ENCODE measurements around the gene HPCAL1.

The HPCAL1 gene

DNA sequence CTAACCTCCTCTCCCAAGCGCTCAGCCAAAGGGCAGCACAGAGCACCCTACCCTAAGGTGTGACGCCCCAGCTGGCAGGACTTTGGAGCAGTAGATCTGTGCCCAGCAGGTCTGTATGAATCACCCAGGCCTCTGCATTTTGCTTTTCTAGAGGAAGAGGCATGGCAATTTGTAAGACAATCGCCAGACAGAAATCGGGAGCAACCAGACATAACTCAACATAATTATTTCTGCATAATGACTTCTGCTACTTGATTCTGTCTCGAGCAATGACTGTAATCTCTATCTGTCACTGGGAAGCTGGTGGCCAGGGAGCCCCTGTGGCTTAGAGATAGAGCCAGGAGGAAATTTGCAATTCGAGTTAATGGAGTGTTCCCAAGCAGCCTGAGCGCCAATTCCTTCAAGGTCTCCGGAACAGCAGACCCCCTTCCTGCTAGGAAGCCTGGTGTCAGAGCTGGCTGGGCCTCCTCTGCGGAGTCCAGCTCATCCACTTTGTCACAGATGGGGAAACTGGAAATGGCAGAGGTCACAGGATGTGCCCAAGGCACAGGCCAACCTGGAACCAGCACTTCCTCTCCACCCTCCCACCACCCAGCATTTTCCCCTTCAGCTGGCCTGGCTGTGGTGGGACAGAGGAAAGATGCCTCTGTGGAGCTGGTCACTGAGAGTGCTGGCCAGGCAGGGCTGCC, 90.4 kb downstream of the HPCAL1 start:
- DNase-seq, result no peak

DNA sequence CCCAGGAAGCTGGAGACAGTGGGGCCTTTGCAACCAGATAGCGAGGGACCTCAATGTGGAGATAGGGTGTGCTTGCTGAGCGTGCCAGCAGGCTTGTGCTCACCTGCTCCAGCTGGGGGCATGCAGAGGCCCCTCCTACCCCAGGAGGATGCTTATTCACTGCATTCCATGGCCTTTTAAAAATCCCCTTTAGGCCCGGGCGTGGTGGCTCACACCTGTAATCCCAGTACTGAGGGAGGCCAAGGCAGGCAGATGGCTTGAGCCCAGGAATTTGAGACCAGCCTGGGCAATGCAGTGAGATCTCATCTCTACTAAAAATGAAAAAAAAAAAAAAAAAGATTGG, 90.9 kb downstream of the HPCAL1 start:
- DNase-seq, result no peak

DNA sequence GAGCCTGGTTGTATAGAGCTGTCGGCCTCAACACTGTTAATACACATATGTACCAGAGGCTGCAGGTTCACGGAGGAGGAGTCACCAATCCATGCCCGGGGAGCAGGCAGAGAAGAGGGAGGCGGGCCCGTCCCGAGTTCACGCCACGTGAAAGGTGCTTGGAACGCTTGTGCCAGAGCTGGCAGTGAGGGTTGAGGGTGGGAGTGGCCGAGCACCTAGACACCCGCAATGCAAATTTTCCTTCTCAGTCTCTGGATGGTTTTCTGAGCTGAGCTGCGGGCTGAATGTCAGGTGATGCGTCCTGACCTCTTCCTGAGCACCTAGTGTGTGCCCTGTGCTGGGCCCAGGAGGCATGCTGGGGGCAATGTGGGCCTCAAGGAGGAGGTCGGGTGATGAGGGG, 93.2 kb downstream of the HPCAL1 start:
- DNase-seq, result no peak

DNA sequence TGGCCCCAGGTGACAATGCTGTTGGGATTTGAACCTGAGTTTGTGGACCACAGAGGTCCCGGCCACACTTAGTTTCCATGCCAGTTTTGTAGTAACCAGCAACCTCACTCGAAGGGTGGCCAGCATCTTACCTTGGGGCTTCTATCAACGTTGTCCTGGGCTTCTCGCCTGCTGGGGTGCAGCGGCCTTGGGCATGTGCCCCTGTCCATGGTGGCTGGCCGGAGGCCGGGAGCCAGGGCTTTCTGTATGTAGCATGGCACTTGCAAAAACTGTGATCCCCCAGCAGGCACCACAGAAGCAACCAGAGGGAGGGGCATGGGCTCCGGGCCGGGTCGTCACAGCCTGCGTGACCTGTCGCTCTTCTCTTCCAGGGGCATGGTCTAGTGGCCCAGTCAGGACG, 93.8 kb downstream of the HPCAL1 start:
- DNase-seq, result no peak

DNA sequence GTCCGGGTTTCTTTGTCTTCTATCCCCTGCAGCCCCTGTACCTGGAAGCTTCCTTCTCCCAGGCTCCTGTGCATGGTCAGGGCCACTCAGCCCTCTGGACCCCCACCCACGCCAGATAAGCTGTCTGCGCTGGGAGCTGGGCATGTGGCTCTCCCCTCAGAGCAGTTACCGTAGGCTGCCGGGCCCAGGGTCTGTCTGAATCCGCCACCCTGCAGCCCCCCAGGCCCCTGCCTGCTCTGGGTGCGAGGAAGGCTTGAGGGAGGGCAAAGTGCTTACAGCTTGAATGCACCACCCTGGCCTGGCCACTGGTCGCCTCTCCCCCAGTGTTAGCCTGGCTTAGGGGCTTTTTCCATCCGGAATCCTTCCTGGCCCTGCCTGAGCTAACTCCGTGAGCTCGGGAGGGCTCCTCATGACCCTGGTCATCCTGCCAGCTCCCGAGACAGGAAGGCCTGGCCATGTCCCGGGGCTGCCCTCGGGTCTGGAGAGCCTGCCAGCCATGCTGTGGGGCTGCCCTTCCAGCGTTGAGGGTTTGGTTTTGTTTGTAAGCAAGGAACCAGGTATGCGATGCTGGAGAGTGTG, 94.7 kb downstream of the HPCAL1 start:
- DNase-seq, result no peak

DNA sequence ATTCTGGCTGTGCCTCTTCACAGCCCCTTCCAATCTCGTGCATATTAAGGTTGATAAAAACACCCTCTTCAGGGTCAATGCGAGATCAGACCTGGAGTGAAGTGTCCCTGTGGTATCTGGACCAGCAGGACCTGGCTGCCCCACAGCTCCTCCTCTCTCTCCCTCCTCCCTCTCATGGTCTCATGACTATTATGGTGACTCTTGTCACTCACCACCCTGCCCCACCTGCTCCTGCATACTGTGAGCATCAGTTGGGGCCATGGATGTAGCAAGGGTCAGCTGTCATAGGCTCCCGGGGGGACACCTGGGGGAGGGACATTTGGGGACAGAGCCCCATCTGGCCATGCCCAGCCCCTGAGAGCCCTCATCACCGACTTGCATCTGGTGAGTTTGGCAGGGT, 95.2 kb downstream of the HPCAL1 start:
- no peak for DNase-seq

DNA sequence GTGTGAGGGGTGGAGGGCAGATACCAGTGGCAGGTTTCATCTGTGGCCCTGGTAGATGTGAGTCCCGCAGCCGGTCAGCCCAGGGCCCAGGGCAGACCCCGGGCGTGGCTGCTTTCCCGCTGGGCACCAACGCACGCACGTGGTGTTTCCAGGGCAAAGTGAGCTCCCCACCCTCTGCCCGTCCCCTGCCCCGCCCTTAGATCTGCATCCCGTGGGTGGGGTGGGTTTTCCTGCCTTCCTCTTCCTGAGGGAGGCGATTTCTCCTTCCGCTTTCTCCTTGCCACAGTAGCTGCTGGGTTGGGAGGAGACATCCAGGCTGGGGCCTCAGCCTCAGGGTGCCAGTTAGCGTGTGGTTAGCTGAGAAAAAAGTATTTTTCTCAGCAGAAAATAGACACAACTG, 95.8 kb downstream of the HPCAL1 start:
- DNase-seq, result no peak

DNA sequence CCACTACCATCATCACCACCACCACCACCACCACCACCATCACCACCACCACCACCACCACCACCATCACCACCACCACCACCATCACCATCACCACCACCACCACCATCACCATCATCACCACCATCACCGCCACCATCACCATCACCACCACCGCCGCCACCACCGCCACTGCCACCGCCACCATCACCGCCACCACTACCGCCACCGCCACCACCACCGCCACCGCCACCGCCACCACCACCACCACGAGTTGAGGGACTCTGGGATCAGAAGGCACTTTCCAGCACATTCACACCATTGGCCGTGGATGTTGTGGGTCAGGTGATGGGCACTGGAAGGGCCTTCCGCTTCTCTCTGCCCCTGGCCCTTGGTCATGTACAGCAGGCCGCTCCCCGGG, 96.7 kb downstream of the HPCAL1 start:
- no peak for DNase-seq

DNA sequence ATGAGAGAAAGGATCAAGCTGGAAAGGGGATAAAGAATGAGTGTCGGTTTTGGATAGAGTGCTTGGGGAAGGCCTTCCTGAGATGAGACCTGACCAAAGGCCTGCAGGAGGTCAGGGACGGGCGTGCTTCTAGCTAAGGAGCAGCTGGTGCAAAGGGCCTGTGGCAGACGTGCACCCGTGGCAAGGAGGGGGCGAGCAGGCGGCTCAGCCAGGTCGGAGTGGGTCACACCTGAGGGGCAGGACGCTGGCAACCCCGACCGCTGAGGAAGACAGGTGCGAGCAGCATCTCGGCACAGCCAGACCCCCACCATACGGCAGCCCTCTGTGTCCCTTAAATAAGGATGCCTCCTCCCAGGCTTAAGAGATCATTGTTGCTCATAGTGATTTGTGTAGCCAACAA, 97.3 kb downstream of the HPCAL1 start:
- no peak for DNase-seq

DNA sequence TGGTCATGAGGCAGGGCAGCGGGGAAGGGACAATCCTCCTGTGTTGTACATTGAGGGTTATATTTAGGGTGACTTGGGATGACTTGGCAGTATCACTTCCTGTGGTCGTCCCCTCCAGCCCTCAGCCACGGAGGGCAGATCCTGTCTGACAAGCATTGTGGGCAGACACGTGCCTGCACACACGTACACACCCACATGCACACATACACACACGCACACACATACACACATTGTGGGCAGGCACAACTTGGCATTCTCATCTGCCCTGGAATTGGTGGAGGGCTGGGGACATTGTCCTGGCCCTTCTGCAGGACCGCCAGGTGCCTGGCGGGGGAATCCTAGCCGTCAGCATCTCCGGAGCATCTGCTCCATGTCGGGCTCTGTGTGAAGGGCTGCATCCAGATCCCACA, 97.9 kb downstream of the HPCAL1 start:
- DNase-seq, result no peak

DNA sequence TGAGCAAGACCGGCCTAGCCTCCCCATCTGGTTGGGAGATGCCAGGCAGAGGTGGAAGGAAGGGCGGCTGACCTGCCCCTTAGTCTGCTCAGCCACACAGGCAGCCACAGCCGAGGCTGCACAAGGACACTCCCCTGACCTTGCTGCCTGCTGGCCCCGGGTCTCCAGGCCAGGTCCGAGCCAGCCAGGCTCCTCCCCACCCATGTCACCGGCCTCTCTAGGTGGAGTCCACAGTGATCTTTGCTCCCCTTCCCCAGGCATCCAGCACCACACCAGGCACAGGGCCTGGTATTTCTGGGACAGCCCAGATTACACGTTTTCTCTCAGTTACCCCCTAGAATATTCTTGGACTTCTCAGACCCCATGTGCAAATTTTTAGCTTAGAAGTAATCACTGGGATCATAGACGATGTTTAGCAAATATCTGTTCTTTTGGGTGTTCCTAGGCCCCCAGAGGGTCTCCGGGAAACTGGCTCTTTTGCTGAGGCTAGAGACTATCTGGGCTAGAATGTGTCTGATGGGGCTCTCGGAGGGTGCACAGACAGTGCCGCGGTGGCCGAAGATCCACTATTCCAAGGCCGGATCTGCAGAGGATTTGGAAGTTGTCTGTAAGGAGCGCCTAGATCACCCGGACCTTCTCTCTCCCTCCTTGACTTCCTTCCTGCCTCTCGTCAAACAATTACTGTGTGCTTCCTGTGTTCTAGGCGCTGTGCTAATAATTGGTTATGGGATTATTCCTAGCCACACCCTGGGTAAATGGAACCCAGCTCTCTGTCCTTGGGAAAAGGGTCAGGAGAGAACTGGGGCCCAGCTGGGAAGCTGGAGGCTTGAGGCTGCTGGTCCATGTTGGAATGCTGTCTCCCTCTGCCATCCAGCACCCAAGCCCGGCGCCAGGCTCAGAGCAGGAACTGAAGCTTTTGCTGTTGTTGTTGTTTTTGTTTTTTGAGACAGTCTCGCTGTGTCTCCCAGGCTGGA, 98.6 kb downstream of the HPCAL1 start:
- DNase-seq, result no peak

DNA sequence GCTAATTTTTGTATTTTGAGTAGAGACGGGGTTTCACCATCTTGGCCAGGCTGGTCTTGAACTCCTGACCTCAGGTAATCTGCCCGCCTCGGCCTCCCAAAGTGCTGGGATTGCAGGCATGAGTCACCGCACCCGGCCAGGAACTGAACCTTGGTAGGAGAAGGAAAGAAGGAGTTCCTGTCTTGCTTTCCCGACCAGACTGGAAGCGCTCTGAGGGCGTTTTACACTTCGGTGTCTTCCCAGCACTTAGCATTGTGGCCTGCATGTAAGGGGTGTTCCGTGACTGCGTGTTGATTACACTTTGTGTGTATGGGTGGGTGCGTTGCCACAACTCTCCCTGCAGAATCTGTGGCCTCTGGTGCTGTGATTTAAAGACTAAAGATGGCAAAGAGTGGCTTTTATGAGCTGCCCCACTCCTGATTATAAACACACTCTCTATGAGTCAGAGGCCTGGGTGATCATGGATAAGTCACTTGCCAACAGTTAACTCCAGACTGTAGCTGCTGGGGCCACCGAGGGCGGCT, 99.4 kb downstream of the HPCAL1 start:
- no peak for DNase-seq

DNA sequence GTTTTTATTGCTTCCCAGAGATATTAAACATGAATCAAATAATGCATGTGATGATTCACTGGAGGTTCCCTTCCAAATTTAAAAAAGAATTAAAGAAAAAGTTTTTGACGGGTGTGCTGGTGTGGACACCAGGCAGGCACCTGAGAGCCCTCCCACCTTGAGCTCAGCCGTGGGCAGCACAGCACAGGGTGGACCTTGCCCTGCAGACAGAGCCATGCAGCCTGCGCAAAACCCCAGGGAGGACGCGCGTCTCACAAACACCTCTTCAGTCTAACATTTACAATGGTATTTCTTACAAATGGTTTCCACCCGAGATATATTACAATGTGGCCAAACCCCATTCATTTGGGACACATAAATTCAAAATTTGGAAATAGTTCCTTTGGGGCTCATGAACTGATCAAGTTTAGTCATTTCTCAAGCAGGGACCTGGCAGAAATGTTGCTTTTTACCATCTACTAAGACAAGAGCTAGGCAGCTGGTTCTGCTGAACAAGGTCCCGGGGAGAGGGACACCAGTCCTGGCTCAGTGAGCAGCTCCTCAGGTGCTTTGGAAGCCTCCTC, 100.0 kb downstream of the HPCAL1 start:
- DNase-seq, result no peak

DNA sequence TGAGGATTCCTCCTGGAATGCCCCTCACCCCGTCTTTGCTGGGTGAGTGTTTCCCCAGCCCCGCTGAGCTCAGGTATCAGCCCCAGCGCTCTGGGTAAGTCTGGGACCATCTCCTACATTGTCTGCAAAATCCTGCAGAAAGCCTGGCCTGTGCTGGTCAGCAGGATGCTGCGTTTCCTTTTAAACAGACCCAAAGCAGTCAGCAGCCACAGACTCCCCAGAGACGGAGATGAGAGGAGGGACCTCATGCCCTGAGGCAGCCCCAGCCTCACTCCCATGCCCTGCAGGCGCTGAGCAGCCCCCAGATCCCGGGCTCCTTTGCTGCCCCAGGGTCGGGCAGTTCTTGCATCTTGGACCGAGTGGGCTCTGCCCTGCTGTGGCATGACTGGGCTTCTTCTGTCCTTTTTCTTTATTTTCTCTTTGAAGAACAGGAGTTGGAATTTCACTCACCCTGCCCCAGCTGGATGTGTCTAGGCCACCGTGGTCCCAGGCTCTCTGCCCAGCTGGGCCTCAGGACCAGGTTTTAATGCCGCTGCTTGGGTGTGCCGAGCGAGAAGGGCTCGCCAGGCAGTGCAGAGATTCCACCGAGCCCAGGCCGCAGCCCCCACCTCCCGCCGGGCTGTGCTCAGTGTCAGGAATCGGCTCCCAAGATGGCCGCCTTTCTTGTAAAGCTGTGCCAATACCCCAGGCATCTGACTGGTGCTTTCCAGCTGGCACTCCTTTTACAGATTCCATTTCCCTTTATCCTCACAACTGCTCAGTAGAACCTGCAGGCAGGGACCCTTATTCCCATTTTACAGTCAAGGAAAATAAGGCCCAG, 101.8 kb downstream of the HPCAL1 start:
- DNase-seq, result no peak

DNA sequence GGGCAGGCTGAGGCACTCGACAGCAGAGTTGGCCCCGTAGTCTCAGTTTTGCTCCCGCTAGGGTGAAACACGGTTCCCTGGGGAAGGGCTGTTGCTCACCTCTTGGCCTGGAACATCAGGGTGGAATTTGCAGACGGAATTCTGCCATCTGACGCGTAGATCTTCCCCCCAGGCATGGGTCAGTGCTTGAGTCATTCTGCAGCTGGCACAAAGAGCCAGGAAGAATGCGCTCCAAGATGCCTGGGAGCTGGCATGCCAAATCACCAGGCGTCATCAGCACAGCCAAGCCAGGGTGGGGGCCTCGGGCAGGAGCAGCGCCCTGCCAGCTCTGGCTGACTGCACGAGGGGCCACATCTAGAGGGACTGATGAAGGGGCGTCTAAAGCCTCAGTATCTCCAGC, 102.7 kb downstream of the HPCAL1 start:
- DNase-seq, result no peak

DNA sequence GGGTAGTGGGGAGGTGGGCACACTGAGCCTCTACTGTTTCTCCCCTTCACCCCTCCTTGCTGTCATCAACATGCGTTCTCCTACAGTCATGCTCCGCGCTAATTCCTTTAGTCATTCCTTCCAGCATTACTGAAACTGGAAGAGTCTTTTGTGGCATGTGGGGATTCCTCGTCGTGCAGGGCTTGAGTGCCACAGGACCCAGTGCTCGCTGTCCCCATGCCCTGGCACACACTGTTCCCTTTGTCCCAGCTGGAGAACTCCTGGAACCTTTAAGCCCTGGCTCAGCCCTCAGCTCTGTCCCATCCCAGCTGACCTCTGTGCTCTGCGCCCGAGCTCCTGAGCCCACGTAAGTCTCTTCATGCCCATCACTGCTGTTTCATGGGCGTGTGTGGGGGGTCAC, 103.3 kb downstream of the HPCAL1 start:
- no peak for DNase-seq

DNA sequence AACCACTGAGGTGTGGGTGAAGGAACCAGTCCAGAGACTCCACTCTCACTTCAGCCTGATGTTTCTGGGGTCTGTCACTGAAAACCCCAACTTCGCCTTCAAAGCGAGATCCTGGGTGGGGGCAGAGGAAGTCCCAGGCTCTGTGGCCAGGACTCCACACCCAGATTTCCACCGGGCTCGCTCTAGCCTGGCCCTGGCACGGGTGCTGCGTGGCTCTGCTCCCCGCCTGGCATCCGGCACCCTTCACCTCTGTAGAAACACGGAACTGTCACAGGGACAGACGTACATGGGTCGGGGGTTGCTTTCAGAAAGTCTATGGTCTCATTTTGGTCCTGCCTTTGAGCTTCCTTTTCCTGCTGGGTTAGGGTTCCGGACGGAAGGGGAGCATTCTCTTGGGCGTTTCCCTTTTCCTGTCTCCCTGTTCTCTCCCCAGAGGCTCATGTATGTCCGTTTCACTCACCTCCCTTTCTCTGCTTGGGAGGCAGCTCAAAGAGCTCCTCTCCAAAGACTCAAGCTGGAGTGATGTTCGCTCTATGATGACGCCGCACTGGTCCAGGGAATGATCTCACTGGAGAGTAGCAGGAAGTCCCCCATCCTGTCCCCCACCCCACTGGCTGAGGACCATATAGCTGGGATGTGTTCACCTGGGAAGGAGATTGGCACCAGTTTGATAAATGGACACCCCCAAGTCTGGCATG, 103.9 kb downstream of the HPCAL1 start:
- no peak for DNase-seq

DNA sequence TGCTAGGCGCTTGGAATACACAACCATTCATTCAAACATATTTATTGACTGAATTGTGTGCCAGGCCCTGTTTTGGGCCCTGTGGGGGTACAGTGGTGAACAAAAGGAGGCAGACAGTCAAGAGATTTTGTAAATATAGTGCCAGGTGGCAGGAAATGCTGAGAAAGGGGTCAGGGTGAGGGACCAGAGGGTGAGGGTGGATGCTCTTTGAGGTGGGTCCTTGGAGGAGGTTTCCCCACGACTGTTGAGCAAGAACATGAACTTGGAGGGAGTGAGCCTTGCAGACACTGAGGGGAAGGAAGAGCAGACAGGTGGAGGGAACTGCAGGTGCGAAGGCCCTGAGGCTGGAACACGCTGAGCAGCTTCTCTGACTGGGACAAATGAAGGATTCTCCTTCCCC, 104.7 kb downstream of the HPCAL1 start:
- no peak for DNase-seq

DNA sequence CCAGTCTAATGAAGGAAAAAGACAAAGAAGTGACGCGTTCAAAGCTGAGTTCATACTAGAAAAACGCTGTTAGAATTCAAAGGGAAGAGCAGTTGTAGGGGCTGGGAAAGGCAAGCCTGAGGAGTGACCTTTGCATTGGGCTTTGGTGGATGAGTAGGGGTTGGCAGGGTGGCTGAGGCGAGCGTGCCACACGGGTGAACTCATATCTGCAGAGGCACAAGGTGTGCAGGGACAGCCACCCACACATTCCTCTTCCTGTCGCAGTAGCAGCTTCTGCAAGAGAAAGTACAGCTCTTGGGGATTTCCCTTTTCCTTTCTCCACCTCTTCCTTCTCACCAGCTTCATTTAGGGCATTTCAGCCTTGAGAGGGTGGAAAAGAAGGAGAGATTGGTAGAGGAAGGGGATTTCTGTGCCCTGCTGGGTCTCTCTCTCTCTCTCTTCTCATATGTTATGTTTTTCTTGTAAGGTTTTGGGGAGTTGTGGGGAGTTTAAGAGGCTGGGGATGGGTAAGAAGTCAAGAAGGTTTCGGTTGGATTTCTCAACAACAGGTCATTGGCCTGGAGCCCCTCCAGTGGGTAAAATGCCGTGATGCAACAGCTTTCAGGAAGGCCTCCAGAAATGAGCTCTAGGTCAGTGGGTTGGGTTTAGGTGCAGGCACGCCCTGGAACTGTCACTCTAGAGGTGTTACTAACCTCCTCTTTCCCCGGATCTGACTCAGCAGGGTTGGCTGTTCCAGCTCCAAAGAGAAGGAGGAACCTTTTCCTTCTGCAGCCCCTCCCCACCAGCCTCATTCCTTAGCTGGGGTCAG, 105.3 kb downstream of the HPCAL1 start:
- peak; percentile 41 for DNase-seq

DNA sequence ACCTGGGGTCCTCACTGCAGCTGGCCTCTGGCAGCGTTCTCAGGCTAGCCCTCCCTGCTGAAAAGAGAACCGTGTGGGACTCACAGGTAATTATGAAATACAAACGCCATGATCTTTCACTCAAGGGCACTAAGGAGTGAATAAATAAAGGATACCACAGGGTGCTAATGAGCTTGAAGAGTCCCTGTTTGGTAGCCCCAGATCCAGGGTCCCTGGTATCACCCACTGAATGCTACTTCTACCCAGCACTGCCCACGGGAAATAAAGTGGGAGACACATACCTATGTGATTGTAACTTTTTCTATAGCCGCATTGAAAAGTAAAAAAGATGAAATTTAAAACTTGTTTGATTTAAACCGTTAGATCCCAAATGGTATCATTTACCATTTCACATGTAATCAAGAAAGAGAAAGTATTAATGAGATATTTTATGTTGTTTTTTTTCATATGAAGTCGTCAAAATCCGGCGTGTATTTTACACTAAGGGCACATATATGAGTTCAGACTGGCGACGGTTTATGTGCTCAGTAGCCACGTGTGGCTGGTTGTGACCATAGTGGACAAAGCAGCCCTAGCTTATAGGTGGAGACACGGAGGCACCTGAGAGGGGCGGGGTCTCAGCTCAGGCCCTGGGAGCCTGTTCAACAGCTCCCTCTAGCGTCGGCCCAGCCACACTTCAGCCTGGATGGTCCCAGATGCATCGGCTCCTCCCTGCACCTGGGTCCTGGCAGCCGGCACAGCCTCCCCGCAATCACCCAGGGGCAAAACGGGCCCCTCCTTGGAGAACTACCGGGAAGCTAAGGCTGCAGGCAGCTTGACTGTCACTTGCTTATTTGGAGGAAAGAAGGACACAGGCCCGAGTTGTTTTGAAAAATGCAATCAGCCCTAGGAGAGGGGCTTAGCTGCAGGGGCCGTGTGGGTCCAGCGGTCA, 106.2 kb downstream of the HPCAL1 start:
- DNase-seq, result peak; percentile 87
